Kidney (tissue), 14 donors: ENCODE data around the gene EPHA6. TPM values are rescaled to one million over a fixed set of nuclear protein-coding genes. Genes with fewer than 3 reads are reported as not detected.

Experiments
- DNase-seq, 5 donors: peaks; one replicate each; pipeline ENCODE4 v3.0.0-alpha.2; 2013 to 2020
- FAIRE-seq: peaks from 2 replicates; lab custom pipeline; 2012; peaks lifted over from hg19 to GRCh38; lab: Jason Lieb, UNC
- H3K27ac ChIP-seq, 2 donors: one replicate each; pipeline ENCODE4 v1.7.0; 2013; ENCODE audit warnings: low read depth in 2 of 2, low read length in 2 of 2, inconsistent platforms in 1 of 2
- H3K27me3 ChIP-seq: one replicate; pipeline ENCODE4 v1.7.1; 2013; ENCODE audit warnings: low read length, inconsistent platforms; ENCODE audit not compliant: control insufficient read depth, insufficient read depth
- H3K36me3 ChIP-seq, 3 donors: one replicate each; pipeline versions ENCODE4 v1.7.0 to v1.7.1; 2013; ENCODE audit warnings: low read length in 3 of 3, control low read depth in 1 of 3, inconsistent platforms in 1 of 3; ENCODE audit not compliant: insufficient read depth in 3 of 3, control insufficient read depth in 2 of 3
- H3K4me1 ChIP-seq, 3 donors: one replicate each; pipeline versions ENCODE4 v1.7.0 to v1.7.1; 2013; ENCODE audit warnings: low read length in 3 of 3, inconsistent platforms in 1 of 3, low read depth in 1 of 3; ENCODE audit not compliant: control insufficient read depth in 2 of 3, insufficient read depth in 2 of 3
- H3K4me3 ChIP-seq, 3 donors: one replicate each; pipeline versions ENCODE4 v1.7.0 to v1.8.1; 2013; ENCODE audit warnings: low read length in 3 of 3, control low read depth in 1 of 3, inconsistent platforms in 1 of 3
- H3K9ac ChIP-seq, 3 donors: one replicate each; pipeline versions ENCODE4 v1.7.0 to v1.7.1; 2013; ENCODE audit warnings: low read length in 3 of 3, control low read depth in 1 of 3, inconsistent platforms in 1 of 3
- H3K9me3 ChIP-seq, 3 donors: one replicate each; pipeline versions ENCODE4 v1.7.0 to v1.7.1; 2013; ENCODE audit warnings: low read length in 3 of 3, control low read depth in 1 of 3, inconsistent platforms in 1 of 3; ENCODE audit not compliant: control insufficient read depth in 2 of 3, insufficient read depth in 1 of 3
- intact Hi-C: fragments of 100-400 bp; cut with DNase I; formaldehyde crosslinking; loops from one replicate; pipeline ENCODE4 v1.11.1; 2022
- polyA plus RNA-seq: library from polyadenylated mRNA; stranded (reverse); fragments of 350-450 nt; fragmentation: Illumina TruSeq; extraction: RNeasy Lipid Tissue Mini Kit (QIAGEN cat#74804); gene quantifications from one replicate; pipeline ENCODE4 v1.2.3, GENCODE V29; 2014; ENCODE audit warnings: low read depth, low replicate concordance; ENCODE audit not compliant: insufficient read depth
- total RNA-seq: library from RNA; stranded (reverse); fragmentation: NEBNext Ultra II Directional; extraction: Animal tissue kit (Norgen Biotek cat#: 25700); gene quantifications from one replicate; pipeline ENCODE4 v1.2.1, GENCODE V29; 2021
- TF ChIP-seq, protein P1 (sequence below): IDR thresholded peaks from 3 replicates; pipeline ENCODE4 v1.5.1; 2012; ENCODE audit warnings: mild to moderate bottlenecking, moderate library complexity, borderline replicate concordance; ENCODE audit not compliant: insufficient read depth; ENCODE audit errors: extremely low read depth
- donor health status: control.
- donor health status: control.
- donor health status: control.
- donor health status: control.
- donor health status: control.
- donor health status: DM: yes; HTN: yes; CAD: no.
- donor health status: Normal renal cell carcinoma (clear cell type).

Gene EPHA6
- total and polyA plus RNA-seq, 2 donors from 2014 or later = 0.66 TPM; not detected in 1

DNA sequence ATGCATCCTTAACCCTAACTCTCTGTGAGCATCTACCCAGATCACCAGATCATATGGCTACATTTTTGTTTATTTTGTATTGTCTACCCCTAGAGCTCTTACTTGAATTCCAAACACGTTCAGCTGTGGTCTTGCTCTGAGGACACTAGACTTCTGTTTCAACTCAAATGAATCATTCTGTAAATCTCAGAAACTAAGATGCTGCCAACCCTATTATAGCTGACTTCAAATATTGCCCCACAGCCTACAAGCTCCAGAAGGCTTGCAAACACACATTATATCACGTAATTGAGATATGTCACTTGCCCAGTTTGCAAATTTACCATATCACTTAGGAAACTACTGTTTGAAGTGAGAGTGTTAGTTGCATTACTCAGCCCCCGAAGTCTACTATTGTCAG, 524.0 kb downstream of the EPHA6 start:
- no peaks in the 10 kb centered on the region for H3K36me3 ChIP-seq
- no peaks in the 10 kb centered on the region for H3K27me3 ChIP-seq
- intact Hi-C loops = no loop called here
- no peak for FAIRE-seq
- no peak overlapping the region for H3K4me3 ChIP-seq
- H3K4me1 ChIP-seq = no peaks in the 10 kb centered on the region
- no peak for DNase-seq
- H3K27ac ChIP-seq = no peak overlapping the region
- no peaks in the 10 kb centered on the region for H3K9me3 ChIP-seq
- H3K9ac ChIP-seq = no peak overlapping the region
- TF ChIP-seq, protein P1, sequence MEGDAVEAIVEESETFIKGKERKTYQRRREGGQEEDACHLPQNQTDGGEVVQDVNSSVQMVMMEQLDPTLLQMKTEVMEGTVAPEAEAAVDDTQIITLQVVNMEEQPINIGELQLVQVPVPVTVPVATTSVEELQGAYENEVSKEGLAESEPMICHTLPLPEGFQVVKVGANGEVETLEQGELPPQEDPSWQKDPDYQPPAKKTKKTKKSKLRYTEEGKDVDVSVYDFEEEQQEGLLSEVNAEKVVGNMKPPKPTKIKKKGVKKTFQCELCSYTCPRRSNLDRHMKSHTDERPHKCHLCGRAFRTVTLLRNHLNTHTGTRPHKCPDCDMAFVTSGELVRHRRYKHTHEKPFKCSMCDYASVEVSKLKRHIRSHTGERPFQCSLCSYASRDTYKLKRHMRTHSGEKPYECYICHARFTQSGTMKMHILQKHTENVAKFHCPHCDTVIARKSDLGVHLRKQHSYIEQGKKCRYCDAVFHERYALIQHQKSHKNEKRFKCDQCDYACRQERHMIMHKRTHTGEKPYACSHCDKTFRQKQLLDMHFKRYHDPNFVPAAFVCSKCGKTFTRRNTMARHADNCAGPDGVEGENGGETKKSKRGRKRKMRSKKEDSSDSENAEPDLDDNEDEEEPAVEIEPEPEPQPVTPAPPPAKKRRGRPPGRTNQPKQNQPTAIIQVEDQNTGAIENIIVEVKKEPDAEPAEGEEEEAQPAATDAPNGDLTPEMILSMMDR = no peak

DNA sequence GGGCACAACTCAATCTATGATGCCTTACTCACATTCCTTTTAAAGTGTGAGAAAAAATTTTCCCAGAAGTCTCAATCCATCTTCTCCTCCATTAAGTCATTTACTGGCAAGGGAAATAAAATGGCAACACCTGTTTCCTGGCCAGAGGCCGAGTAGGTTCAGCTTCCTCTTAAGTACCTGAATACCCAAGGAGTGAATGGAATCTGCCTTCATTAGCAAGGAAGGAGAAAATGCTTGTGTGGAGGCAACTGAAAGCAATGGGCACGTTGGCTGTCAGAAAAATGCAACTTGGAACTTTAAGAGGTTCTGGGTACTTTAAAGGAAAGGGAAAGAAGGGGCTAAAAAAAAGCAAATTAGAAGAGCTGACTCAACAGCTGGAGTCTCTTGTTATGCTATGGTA, 526.5 kb downstream of the EPHA6 start:
- intact Hi-C loops = no loop called here
- no peaks in the 10 kb centered on the region for H3K27me3 ChIP-seq
- no peak overlapping the region for H3K27ac ChIP-seq
- no peak for FAIRE-seq
- TF ChIP-seq, protein P1 = no peak
- H3K4me1 ChIP-seq = no peaks in the 10 kb centered on the region
- no peaks in the 10 kb centered on the region for H3K9me3 ChIP-seq
- H3K36me3 ChIP-seq = no peaks in the 10 kb centered on the region
- no peak for DNase-seq
- no peak overlapping the region for H3K9ac ChIP-seq
- H3K4me3 ChIP-seq = no peak overlapping the region

DNA sequence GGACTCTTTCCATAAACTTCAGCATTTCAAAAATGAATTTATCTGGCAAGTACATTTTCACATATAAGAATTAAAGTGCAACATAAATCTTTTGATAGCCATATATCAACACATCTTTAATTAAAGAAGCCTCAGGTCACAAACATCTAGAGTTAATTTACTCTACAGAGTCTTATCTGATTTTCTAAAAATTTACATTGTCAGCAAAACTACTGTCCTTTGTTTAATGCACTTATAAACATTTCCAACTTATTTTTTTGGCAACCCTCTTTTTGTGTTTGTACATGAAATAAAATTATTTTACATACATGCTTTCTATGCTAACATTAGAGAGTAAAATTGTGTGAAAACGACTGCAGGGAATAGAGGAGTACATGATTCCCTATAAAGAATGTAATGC, 533.4 kb downstream of the EPHA6 start:
- TF ChIP-seq, protein P1 = no peak
- H3K36me3 ChIP-seq = no peaks in the 10 kb centered on the region
- DNase-seq = no peak
- intact Hi-C loops = no loop called here
- H3K27ac ChIP-seq = no peak overlapping the region
- H3K4me3 ChIP-seq = no peak overlapping the region
- FAIRE-seq = no peak
- H3K9ac ChIP-seq = no peak overlapping the region
- H3K4me1 ChIP-seq = no peaks in the 10 kb centered on the region
- H3K9me3 ChIP-seq = no peaks in the 10 kb centered on the region
- no peaks in the 10 kb centered on the region for H3K27me3 ChIP-seq

DNA sequence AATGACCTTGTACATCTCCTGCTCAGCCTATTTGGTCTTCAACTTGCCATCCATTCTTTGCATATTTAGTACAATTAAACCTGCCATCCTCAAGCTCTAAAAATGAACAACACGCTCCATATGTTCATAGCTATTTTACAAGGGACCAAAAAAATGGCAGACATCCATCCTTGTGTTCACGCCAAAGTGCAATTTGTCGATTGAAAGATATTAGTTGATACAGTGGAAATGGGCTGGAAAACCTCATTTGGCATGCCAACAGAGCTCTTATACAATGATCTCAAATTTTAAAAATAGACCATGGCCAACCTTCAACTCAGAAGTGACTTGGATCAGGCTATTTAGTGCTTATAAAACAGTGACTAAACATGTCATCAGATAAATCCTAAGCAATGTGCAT, 536.6 kb downstream of the EPHA6 start:
- H3K4me3 ChIP-seq = no peak overlapping the region
- no peaks in the 10 kb centered on the region for H3K27me3 ChIP-seq
- H3K9ac ChIP-seq = no peak overlapping the region
- no peaks in the 10 kb centered on the region for H3K4me1 ChIP-seq
- FAIRE-seq = no peak
- no peak overlapping the region for H3K27ac ChIP-seq
- peaks cover 0 to 5% (median 0%) of the 10 kb centered on the region in 3 donors for H3K9me3 ChIP-seq
- no peak for DNase-seq
- intact Hi-C loops = no loop called here
- TF ChIP-seq, protein P1 = no peak
- H3K36me3 ChIP-seq = no peaks in the 10 kb centered on the region
